CD4-positive, CD25-positive, alpha-beta regulatory T cell (primary cell): ENCODE results near the gene ZXDB. TPM values are rescaled to one million over a fixed set of nuclear protein-coding genes. Genes with fewer than 3 reads are reported as not detected.
"Not testable (repeated sequence)": the region's sequence is repeated elsewhere in the genome, so short reads cannot be mapped to it uniquely, and the experiment has no call there.

ENCODE experiments used
- ATAC-seq, 2 donors: fragments of 150-1000 bp; cut with Tn5 transposase; one replicate each; pipeline ENCODE4 v1.10.0; 2021; ENCODE audit warnings: low read depth in 2 of 2, moderate number of reproducible peaks in 2 of 2, moderate library complexity in 1 of 2
- DNase-seq, 3 donors: peaks; one replicate each; pipeline versions ENCODE4 v3.0.0 to v3.0.0-alpha.2; 2012 to 2022; ENCODE audit warnings: mixed read lengths in 1 of 3
- H3K27ac ChIP-seq: one replicate; pipeline ENCODE4 v1.7.0; 2013; ENCODE audit warnings: mild to moderate bottlenecking, low read length; ENCODE audit not compliant: insufficient read depth, poor library complexity, severe bottlenecking
- H3K27me3 ChIP-seq: one replicate; pipeline ENCODE4 v1.7.0; 2013; ENCODE audit warnings: low read length; ENCODE audit not compliant: control insufficient read depth, insufficient read depth
- H3K36me3 ChIP-seq: one replicate; pipeline ENCODE4 v1.7.0; 2013; ENCODE audit warnings: mild to moderate bottlenecking, low read length, moderate library complexity; ENCODE audit not compliant: control insufficient read depth, insufficient read depth
- H3K4me1 ChIP-seq: 2 replicates; pipeline ENCODE4 v1.7.0; 2013; ENCODE audit warnings: mild to moderate bottlenecking, low read length; ENCODE audit not compliant: insufficient read depth, control insufficient read depth, poor library complexity, severe bottlenecking
- H3K4me3 ChIP-seq: one replicate; pipeline ENCODE4 v1.7.0; 2013; ENCODE audit warnings: low read depth, mild to moderate bottlenecking, low read length, moderate library complexity
- H3K9me3 ChIP-seq, 2 experiments: 1 replicate in 1 of 2; 2 replicates in 1 of 2; pipeline ENCODE4 v1.7.0; 2013; ENCODE audit warnings: low read length in 2 of 2, mild to moderate bottlenecking in 1 of 2, moderate library complexity in 1 of 2; ENCODE audit not compliant: control insufficient read depth in 2 of 2
- H3K27ac Mint-ChIP-seq, 3 donors: one replicate each; pipeline ENCODE4 v1.8.0; 2020 to 2022; ENCODE audit warnings: mild to moderate bottlenecking in 3 of 3, mixed read lengths in 3 of 3, moderate library complexity in 2 of 3
- H3K27me3 Mint-ChIP-seq: one replicate; pipeline ENCODE4 v1.8.0; 2022; ENCODE audit warnings: mild to moderate bottlenecking, mixed read lengths
- H3K36me3 Mint-ChIP-seq: one replicate; pipeline ENCODE4 v1.8.0; 2020; ENCODE audit warnings: mixed read lengths
- H3K4me1 Mint-ChIP-seq, 4 donors: one replicate each; pipeline ENCODE4 v1.8.0; 2020 to 2022; ENCODE audit warnings: mixed read lengths in 4 of 4, mild to moderate bottlenecking in 1 of 4
- H3K4me3 Mint-ChIP-seq, 4 donors: one replicate each; pipeline ENCODE4 v1.8.0; 2020 to 2022; ENCODE audit warnings: mild to moderate bottlenecking in 4 of 4, mixed read lengths in 4 of 4, moderate library complexity in 3 of 4
- H3K9me3 Mint-ChIP-seq, 7 donors: one replicate each; pipeline ENCODE4 v1.8.0; 2020 to 2022; ENCODE audit warnings: mixed read lengths in 7 of 7, mild to moderate bottlenecking in 3 of 7, moderate library complexity in 2 of 7
- polyA plus RNA-seq, 4 donors: library from polyadenylated mRNA; unstranded; fragments of 300-500 nt; fragmentation: Illumina TruSeq; gene quantifications; one replicate each; pipeline ENCODE4 v1.2.3, GENCODE V29; 2021
- total RNA-seq: library from RNA; stranded (reverse); gene quantifications from one replicate; pipeline ENCODE4 v1.2.3, GENCODE V29; 2022

ZXDB gene
- total RNA-seq: 21.3 TPM
- 1 to 10 TPM; 2.9 to 7.3 (median 4.9) TPM for polyA plus RNA-seq

DNA sequence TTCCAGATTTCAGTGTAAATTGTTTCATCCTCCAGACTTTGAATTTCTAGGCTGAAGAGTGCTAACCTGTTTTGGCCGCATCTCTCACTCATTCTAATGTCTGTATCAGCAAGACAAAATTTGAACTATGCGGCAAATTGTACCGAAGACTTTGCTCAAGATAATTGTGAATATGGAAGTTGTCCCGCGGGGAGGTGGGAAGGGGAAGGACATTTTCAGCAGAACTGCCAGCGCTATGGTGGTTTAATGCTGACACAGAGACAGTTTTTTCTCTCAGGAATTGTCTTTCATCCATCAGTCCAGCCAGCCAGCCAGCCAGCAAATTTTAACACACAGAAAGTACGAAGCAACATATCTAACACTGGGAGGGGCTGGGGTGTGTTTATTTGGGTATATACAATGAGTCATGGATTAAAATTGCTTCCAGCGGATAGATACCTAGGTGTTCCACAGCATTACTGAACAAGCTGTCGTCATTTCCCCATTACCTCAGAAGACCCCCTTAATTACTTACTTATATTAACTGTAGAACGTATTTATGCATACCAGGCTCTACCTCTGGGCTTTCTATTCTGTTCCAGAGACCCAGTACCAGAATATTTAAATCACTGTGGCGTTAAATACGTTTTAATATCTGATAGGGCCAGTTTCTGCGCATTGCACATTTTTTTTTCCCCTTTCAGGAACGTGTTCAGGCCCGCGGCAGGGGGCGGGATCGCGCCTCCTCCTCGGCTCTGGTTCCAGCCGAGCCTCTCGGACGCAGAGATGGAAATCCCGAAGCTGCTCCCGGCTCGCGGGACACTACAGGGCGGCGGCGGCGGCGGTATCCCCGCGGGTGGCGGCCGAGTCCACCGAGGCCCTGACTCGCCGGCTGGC is at the start of gene ZXDB:
Gene ZXDB, plus strand, starts transcription at position 728 of the 876 bp plus-strand sequence. Its CDS starts 38 bp downstream, at position 766.
- not testable (repeated sequence) for H3K27me3 ChIP-seq, H3K36me3 Mint-ChIP-seq, H3K27me3 Mint-ChIP-seq, H3K4me1 ChIP-seq, H3K9me3 Mint-ChIP-seq, H3K9me3 ChIP-seq, H3K36me3 ChIP-seq
- Mint-ChIP-seq H3K4me3 (peak within 1 kb of the TSS; percentile 71 to 96 (median 88)), H3K27ac (peak within 1 kb of the TSS; percentile 78 to 95 (median 93)), H3K4me1 (peaks cover 7 to 42% (median 23%) of the 10 kb centered on the region in 4 donors)
- peak in 2 of 3 donors; percentile 43 to 54 for DNase-seq
- peak; percentile 62 to 64 for ATAC-seq
- peak within 1 kb of the TSS; percentile 84 for H3K4me3 ChIP-seq
- H3K27ac ChIP-seq: peak within 1 kb of the TSS; percentile 78

DNA sequence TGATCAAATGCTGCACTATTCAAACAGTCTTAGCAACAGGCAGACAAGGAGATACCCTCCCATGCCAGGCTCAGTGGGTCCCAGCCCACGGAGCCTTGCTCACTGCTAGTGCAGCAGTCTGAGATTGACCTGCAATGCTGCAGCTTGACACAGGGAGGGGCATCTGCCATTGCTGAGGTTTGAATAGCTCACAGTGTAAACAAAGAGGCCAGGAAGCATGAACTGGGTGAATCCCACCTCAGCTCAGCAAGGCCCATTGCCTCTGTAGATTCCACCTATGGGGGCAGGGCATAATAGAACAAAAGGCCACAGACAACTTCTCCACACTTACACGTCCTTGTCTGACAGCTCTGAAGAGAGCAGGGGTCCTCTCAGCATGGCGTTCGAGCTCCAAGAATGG is 26.6 kb upstream of the ZXDB start:
- Mint-ChIP-seq H3K4me3 (no peak overlapping the region), H3K36me3 (no peaks in the 10 kb centered on the region)
- DNase-seq: peak in 1 of 3 donors; percentile 9

GRCh38 chrX:57573754-57574153 is 18.1 kb upstream of the ZXDB start:
- H3K27me3 ChIP-seq: no peaks in the 10 kb centered on the region
- peak in 1 of 2 donors; percentile 28 for ATAC-seq
- DNase-seq: peak in 2 of 3 donors; percentile 19 to 31
- H3K27me3 Mint-ChIP-seq: peaks cover 5% of the 10 kb centered on the region
- H3K36me3 ChIP-seq: no peaks in the 10 kb centered on the region
- H3K27ac ChIP-seq: no peak overlapping the region
- no peaks in the 10 kb centered on the region for H3K9me3 ChIP-seq
- no peak overlapping the region for H3K27ac Mint-ChIP-seq
- no peaks in the 10 kb centered on the region for H3K36me3 Mint-ChIP-seq
- H3K4me1 ChIP-seq: no peaks in the 10 kb centered on the region
- peaks cover 0 to 1% (median 0%) of the 10 kb centered on the region in 7 donors for H3K9me3 Mint-ChIP-seq
- no peak overlapping the region for H3K4me3 ChIP-seq
- peaks cover 0 to 2% (median 0%) of the 10 kb centered on the region in 4 donors for H3K4me1 Mint-ChIP-seq
- no peak overlapping the region for H3K4me3 Mint-ChIP-seq

More for the DNA sequence above, 26.6 kb upstream of the ZXDB start:
- H3K4me3 ChIP-seq: no peak overlapping the region
- no peaks in the 10 kb centered on the region for H3K36me3 ChIP-seq
- no peaks in the 10 kb centered on the region for H3K4me1 ChIP-seq
- no peak overlapping the region for H3K27ac Mint-ChIP-seq
- H3K27ac ChIP-seq: no peak overlapping the region
- ATAC-seq: no peak
- H3K9me3 Mint-ChIP-seq: peaks cover 0 to 5% (median 0%) of the 10 kb centered on the region in 7 donors
- H3K27me3 ChIP-seq: no peaks in the 10 kb centered on the region
- no peaks in the 10 kb centered on the region for H3K4me1 Mint-ChIP-seq
- H3K9me3 ChIP-seq: no peaks in the 10 kb centered on the region
- H3K27me3 Mint-ChIP-seq: no peaks in the 10 kb centered on the region

- H3K27me3 ChIP-seq, H3K27me3 Mint-ChIP-seq, H3K36me3 ChIP-seq, H3K4me3 ChIP-seq, DNase-seq, H3K9me3 ChIP-seq, H3K36me3 Mint-ChIP-seq, H3K4me1 Mint-ChIP-seq, H3K4me3 Mint-ChIP-seq, H3K27ac Mint-ChIP-seq, H3K9me3 Mint-ChIP-seq, ATAC-seq, H3K4me1 ChIP-seq, H3K27ac ChIP-seq: not testable (repeated sequence)
These were observed 8.9 kb upstream of the ZXDB start for GRCh38 chrX:57582948-57583347.

DNA sequence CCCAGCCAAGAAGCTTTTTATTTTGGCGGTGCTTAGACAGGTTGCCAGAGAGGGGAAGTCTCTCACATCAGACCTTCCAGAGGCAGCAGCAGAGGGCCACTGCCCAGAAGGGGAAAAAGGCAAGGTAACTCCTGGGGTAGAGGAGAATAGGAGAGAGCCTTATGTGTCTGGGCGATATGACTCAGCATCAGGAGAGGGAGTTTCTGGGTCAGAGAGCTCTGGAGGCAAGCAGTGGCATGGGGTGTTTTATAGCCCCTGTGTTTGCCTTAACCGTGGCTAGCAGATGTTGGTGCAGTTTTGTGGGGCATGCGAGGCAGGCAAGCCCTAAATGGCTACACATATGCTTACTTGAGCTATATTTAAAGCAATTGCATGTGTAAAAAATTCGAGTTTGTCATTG is 8.3 kb upstream of the ZXDB start:
- H3K27ac ChIP-seq: no peak overlapping the region
- Mint-ChIP-seq H3K27me3 (no peaks in the 10 kb centered on the region), H3K27ac (no peak overlapping the region), H3K4me3 (no peak overlapping the region), H3K9me3 (no peaks in the 10 kb centered on the region), H3K4me1 (peaks cover 0 to 3% (median 0%) of the 10 kb centered on the region in 4 donors), H3K36me3 (no peaks in the 10 kb centered on the region)
- no peak for ATAC-seq
- no peak overlapping the region for H3K4me3 ChIP-seq
- H3K27me3 ChIP-seq: no peaks in the 10 kb centered on the region
- H3K4me1 ChIP-seq: no peaks in the 10 kb centered on the region
- no peaks in the 10 kb centered on the region for H3K36me3 ChIP-seq
- no peaks in the 10 kb centered on the region for H3K9me3 ChIP-seq
- no peak for DNase-seq

- Histone ChIP-seq H3K36me3 (no peaks in the 10 kb centered on the region), H3K4me1 (no peaks in the 10 kb centered on the region), H3K9me3 (no peaks in the 10 kb centered on the region), H3K27ac (no peak overlapping the region), H3K4me3 (no peak overlapping the region), H3K27me3 (no peaks in the 10 kb centered on the region)
- Mint-ChIP-seq H3K27me3 (no peaks in the 10 kb centered on the region), H3K36me3 (no peaks in the 10 kb centered on the region), H3K4me1 (peaks cover 0 to 13% (median 3%) of the 10 kb centered on the region in 4 donors), H3K4me3 (no peak overlapping the region), H3K9me3 (no peaks in the 10 kb centered on the region), H3K27ac (no peak overlapping the region)
- DNase-seq: no peak
- no peak for ATAC-seq
These were observed 5.5 kb upstream of the ZXDB start for GRCh38 chrX:57586360-57586759.

DNA sequence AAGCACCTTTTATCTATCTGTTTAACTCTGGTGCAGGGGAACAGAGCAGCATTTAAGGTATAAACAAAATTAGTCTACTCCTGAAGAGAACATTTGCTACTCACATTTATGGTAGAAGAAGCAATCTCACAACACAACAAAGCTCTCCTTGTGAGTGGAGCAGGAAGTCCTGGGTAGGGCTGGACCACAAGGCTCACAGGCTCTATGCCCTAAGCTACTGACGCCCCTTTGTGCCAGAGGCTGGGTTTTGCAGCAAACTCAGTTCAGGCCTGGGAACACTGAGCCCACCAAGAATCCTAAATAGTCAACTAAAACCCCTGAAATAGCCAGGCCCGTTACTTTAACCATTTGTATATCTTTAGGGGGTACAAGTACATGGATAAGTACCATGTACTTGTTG is 4.7 kb upstream of the ZXDB start:
- Histone ChIP-seq H3K27ac (no peak overlapping the region), H3K36me3 (no peaks in the 10 kb centered on the region), H3K27me3 (no peaks in the 10 kb centered on the region), H3K4me1 (no peaks in the 10 kb centered on the region), H3K4me3 (no peak overlapping the region), H3K9me3 (no peaks in the 10 kb centered on the region)
- Mint-ChIP-seq H3K27me3 (no peaks in the 10 kb centered on the region), H3K36me3 (no peaks in the 10 kb centered on the region), H3K4me1 (peaks cover 0 to 17% (median 6%) of the 10 kb centered on the region in 4 donors), H3K4me3 (no peak overlapping the region), H3K9me3 (no peaks in the 10 kb centered on the region), H3K27ac (no peak overlapping the region)
- DNase-seq: no peak
- no peak for ATAC-seq

GRCh38 chrX:57587607-57588006 is 4.2 kb upstream of the ZXDB start:
- Mint-ChIP-seq H3K4me3 (no peak overlapping the region), H3K27me3 (no peaks in the 10 kb centered on the region), H3K27ac (no peak overlapping the region), H3K9me3 (no peaks in the 10 kb centered on the region), H3K4me1 (peaks cover 0 to 17% (median 6%) of the 10 kb centered on the region in 4 donors), H3K36me3 (no peaks in the 10 kb centered on the region)
- Histone ChIP-seq H3K9me3 (no peaks in the 10 kb centered on the region), H3K27me3 (no peaks in the 10 kb centered on the region), H3K36me3 (no peaks in the 10 kb centered on the region), H3K27ac (no peak overlapping the region), H3K4me1 (no peaks in the 10 kb centered on the region), H3K4me3 (no peak overlapping the region)
- ATAC-seq (no peak), DNase-seq (no peak)
